Large intestine (tissue), 3 donors: ENCODE measurements around the gene APP. TPM values are rescaled to one million over a fixed set of nuclear protein-coding genes. Genes with fewer than 3 reads are reported as not detected.

Experiments used
- DNase-seq, 2 donors: peaks; one replicate each; pipeline versions ENCODE4 v3.0.0 to v3.0.0-alpha.2; 2013
- H3K27ac ChIP-seq: one replicate; pipeline ENCODE4 v1.5.1; 2013; ENCODE audit warnings: low read length
- H3K27me3 ChIP-seq: 2 replicates; pipeline ENCODE4 v1.6.1; 2013; ENCODE audit warnings: low read length; ENCODE audit not compliant: control insufficient read depth, insufficient read depth
- H3K36me3 ChIP-seq: 2 replicates; pipeline ENCODE4 v1.6.1; 2013; ENCODE audit warnings: low read length; ENCODE audit not compliant: control insufficient read depth, insufficient read depth
- H3K4me1 ChIP-seq: one replicate; pipeline ENCODE4 v1.6.1; 2013; ENCODE audit warnings: low read length; ENCODE audit not compliant: control insufficient read depth, insufficient read depth
- H3K4me3 ChIP-seq: one replicate; pipeline ENCODE4 v1.5.1; 2013; ENCODE audit warnings: low read length
- H3K9me3 ChIP-seq: one replicate; pipeline ENCODE4 v1.6.1; 2013; ENCODE audit warnings: mild to moderate bottlenecking, low read depth, low read length, moderate library complexity; ENCODE audit not compliant: control insufficient read depth
- WGBS: methylation state at CpG from one replicate; pipeline ENCODE4 v1.1.5; 2013; ENCODE audit warnings: low lambda C conversion rate; ENCODE audit not compliant: insufficient coverage; 5-methylcytosine and 5-hydroxymethylcytosine counted together
- polyA plus RNA-seq: library from polyadenylated mRNA; unstranded; fragments of 120-200 nt; gene quantifications from one replicate; pipeline ENCODE4 v1.2.1, GENCODE V29; 2013

The APP gene
- polyA plus RNA-seq, 1 donor, result 265 TPM

GRCh38 chr21:26147535-26147934, 23.0 kb downstream of the APP start:
- no peak overlapping the region for H3K27ac ChIP-seq
- H3K9me3 ChIP-seq, result no peaks in the 10 kb centered on the region
- no peaks in the 10 kb centered on the region for H3K27me3 ChIP-seq
- no peaks in the 10 kb centered on the region for H3K4me1 ChIP-seq
- WGBS, result 80% methylated on average over 1 of the region's 4 CpGs
- no peak overlapping the region for H3K4me3 ChIP-seq
- H3K36me3 ChIP-seq, result peaks cover 4% of the 10 kb centered on the region
- no peak for DNase-seq

DNA sequence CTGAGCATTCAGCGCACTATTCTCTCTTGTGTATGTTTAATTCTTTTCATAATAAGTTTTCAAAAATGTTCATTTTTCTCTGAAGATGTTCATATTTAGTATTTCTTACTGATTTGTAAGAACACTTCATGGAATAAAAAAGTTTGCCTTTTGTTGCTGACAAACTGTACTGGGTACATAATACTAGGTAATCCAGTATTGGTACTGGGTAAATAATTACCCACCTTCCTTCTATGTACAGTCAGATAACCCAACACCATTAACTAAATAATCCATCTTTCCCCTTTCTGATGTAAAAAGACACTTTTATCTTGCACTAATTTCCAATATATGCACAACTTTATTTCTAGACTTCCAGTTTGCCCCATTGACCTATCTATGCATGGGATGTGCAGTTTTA, 23.9 kb downstream of the APP start:
- 100% methylated on average over 1 of the region's 1 CpG for WGBS
- no peak for DNase-seq
- H3K27me3 ChIP-seq, result no peaks in the 10 kb centered on the region
- peaks cover 6% of the 10 kb centered on the region for H3K36me3 ChIP-seq
- H3K9me3 ChIP-seq, result no peaks in the 10 kb centered on the region
- no peak overlapping the region for H3K27ac ChIP-seq
- H3K4me3 ChIP-seq, result no peak overlapping the region
- H3K4me1 ChIP-seq, result no peaks in the 10 kb centered on the region

- Histone ChIP-seq H3K9me3 (no peaks in the 10 kb centered on the region), H3K4me3 (no peak overlapping the region), H3K4me1 (no peaks in the 10 kb centered on the region), H3K27me3 (no peaks in the 10 kb centered on the region), H3K36me3 (peaks cover 9% of the 10 kb centered on the region), H3K27ac (no peak overlapping the region)
- no CpG with 5 or more reads among the region's 4 CpGs for WGBS
- DNase-seq, result no peak
Observed at GRCh38 chr21:26144031-26144430, 26.5 kb downstream of the APP start.

GRCh38 chr21:26142363-26142762, 28.2 kb downstream of the APP start:
- H3K4me3 ChIP-seq, result no peak overlapping the region
- H3K4me1 ChIP-seq, result no peaks in the 10 kb centered on the region
- no peak for DNase-seq
- no peaks in the 10 kb centered on the region for H3K27me3 ChIP-seq
- no peaks in the 10 kb centered on the region for H3K9me3 ChIP-seq
- WGBS, result 82% methylated on average over 2 of the region's 5 CpGs
- no peak overlapping the region for H3K27ac ChIP-seq
- peaks cover 5% of the 10 kb centered on the region for H3K36me3 ChIP-seq

DNA sequence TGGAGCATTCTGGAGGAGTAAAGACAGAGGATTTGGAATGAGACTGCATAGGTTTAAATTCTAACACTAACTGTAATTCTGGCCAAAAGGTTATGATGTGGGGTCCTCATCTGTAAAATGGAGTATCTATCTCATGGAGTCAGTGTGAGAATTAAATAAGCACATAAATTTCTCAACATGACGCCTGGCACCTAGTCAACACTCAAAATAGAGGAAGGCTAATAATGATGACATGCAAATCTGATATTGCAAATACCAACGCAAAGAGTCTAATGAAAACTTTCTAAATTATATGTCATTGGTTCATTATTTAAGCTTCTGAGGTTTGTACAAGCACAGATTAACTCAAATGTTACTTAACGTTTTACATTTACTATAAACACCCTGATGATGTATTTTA, 29.6 kb downstream of the APP start:
- no peak for DNase-seq
- Histone ChIP-seq H3K27ac (no peak overlapping the region), H3K9me3 (no peaks in the 10 kb centered on the region), H3K27me3 (no peaks in the 10 kb centered on the region), H3K4me1 (no peaks in the 10 kb centered on the region), H3K4me3 (no peak overlapping the region), H3K36me3 (peaks cover 5% of the 10 kb centered on the region)
- 86% methylated on average over 1 of the region's 3 CpGs for whole genome bisulfite sequencing

- peaks cover 5% of the 10 kb centered on the region for H3K36me3 ChIP-seq
- H3K27ac ChIP-seq, result no peak overlapping the region
- no CpG with 5 or more reads among the region's 6 CpGs for WGBS
- H3K9me3 ChIP-seq, result no peaks in the 10 kb centered on the region
- H3K4me3 ChIP-seq, result no peak overlapping the region
- no peaks in the 10 kb centered on the region for H3K27me3 ChIP-seq
- H3K4me1 ChIP-seq, result no peaks in the 10 kb centered on the region
- DNase-seq, result no peak
Observed at GRCh38 chr21:26140164-26140579, 30.4 kb downstream of the APP start.

DNA sequence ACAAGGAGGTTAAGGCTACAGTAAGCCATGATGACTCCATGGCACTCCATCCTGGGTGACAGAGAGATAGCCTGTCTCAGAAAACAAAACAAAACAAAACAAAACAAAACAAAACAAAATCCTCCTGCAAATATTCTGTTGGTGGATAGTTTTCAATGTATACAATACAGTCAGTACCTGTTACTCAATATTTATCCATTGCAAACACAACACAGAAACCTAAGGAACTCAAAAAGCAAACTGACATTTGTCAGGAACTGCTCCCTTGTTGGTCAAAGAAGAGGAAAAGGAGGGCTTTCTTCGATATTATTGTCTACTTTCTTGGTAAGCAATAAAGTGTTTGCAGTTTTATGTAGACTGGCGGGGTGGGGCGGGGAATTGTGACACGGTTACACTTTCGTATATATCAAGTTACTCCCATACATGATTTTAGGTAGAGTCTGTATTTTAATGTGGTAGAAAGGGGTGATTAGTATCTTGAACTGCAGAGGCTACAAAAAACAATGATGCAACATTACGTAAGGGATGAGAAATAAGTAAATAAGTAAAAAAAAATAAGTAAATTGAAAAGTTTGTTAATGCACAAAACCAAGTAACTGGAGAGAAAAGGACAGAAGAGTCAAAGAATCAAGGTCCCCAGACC, 31.8 kb downstream of the APP start:
- 90% methylated on average over 4 of the region's 6 CpGs for whole genome bisulfite sequencing
- Histone ChIP-seq H3K27ac (no peak overlapping the region), H3K27me3 (no peaks in the 10 kb centered on the region), H3K4me3 (no peak overlapping the region), H3K4me1 (no peaks in the 10 kb centered on the region), H3K9me3 (no peaks in the 10 kb centered on the region), H3K36me3 (peaks cover 5% of the 10 kb centered on the region)
- no peak for DNase-seq

DNA sequence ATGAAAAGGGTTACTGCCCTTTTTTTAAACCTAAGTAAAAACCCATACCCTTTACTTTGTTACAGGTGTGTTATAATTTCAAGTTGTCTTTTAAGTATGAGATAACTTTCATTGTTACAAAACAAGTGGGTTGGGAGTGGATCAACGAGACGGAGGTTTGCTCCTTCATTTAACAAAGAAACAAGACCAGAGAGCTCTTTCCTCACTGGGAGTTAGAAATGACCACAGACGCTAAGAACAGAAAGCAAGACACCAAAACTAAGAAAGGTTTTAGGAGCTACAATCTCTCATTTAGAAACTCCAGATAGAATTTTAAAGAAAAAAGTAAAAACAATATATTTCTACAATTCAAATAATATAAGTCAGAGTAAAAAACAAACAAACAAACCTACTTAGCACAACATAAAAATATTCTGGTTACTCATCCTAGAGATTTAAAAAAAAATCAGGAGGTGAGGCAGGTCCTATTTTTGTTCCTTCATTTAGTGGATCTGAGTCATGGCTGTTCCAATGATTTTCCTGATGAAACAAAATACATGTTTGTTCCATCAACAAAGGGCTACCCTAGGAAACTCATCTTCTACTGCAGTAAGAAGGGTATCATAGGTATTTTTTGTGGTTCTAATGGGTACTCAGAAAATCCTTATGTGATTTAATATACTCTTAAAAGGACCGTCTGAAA, 33.0 kb downstream of the APP start:
- Histone ChIP-seq H3K9me3 (no peaks in the 10 kb centered on the region), H3K36me3 (peaks cover 5% of the 10 kb centered on the region), H3K27me3 (no peaks in the 10 kb centered on the region), H3K4me1 (no peaks in the 10 kb centered on the region), H3K4me3 (no peak overlapping the region), H3K27ac (no peak overlapping the region)
- 100% methylated on average over 2 of the region's 4 CpGs for WGBS
- no peak for DNase-seq

- Histone ChIP-seq H3K27ac (no peak overlapping the region), H3K4me3 (no peak overlapping the region), H3K4me1 (no peaks in the 10 kb centered on the region), H3K9me3 (no peaks in the 10 kb centered on the region), H3K36me3 (peaks cover 3% of the 10 kb centered on the region), H3K27me3 (no peaks in the 10 kb centered on the region)
- no peak for DNase-seq
- no CpG with 5 or more reads among the region's 6 CpGs for WGBS
Observed at GRCh38 chr21:26136671-26137070, 33.9 kb downstream of the APP start.

DNA sequence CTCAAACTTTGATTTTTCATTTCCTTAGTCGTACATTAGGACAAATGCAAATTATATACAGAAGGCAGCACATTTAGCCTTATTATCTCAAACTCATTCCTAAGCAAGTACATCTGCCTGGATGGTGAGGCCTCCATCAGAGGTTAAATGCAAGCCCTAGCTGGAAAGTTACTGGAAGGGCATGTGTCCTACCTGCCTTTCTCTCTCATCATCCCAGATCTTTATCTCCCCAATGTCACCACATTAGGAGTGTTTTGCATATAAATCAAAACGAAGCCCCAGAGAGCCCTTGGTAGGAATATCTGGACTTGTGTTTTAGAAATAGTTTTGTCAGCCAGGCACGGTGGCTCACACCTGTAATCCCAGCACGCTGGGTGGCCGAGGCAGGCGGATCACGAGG, 35.0 kb downstream of the APP start:
- Histone ChIP-seq H3K27me3 (no peaks in the 10 kb centered on the region), H3K4me1 (no peaks in the 10 kb centered on the region), H3K9me3 (no peaks in the 10 kb centered on the region), H3K36me3 (peaks cover 3% of the 10 kb centered on the region), H3K27ac (no peak overlapping the region), H3K4me3 (no peak overlapping the region)
- no peak for DNase-seq
- 90% methylated on average over 1 of the region's 7 CpGs for WGBS

DNA sequence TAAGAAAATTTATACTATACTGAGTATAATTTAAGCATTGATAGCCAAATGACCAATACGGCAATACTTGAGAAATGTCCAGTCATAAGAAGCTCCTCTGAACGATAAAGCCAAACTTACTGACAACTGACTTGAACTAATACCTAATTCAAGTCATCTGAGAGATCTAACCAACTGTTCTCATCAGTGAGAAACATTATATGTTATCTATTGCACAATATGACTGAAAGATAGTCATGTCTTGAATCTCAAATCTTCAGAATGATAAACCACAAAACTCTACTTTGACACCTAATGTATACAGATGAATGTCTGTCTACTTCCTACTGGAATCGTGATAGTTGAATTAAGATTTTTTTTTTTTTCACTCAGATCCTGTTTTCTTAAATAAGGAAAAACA, 39.0 kb downstream of the APP start:
- DNase-seq, result no peak
- Histone ChIP-seq H3K9me3 (no peaks in the 10 kb centered on the region), H3K27me3 (no peaks in the 10 kb centered on the region), H3K4me3 (no peak overlapping the region), H3K27ac (no peak overlapping the region), H3K36me3 (no peaks in the 10 kb centered on the region), H3K4me1 (no peaks in the 10 kb centered on the region)
- 94% methylated on average over 2 of the region's 3 CpGs for WGBS
